ENCODE data around the gene AP1G2. TPM values are rescaled to one million over a fixed set of nuclear protein-coding genes. Genes with fewer than 3 reads are reported as not detected.

The AP1G2 gene
- total RNA-seq, 1 donor from 2014 or later: 19.3 TPM

- DNase-seq (ENCODE audit: low spot score) (no peak), ATAC-seq (no peak)
Observed at GRCh38 chr14:23520899-23521533, 46.6 kb downstream of the AP1G2 start.

- DNase-seq (ENCODE audit: low spot score): no peak
Observed at GRCh38 chr14:23518709-23519108, 48.9 kb downstream of the AP1G2 start.

GRCh38 chr14:23517650-23518326 is 49.8 kb downstream of the AP1G2 start:
- ATAC-seq (no peak), DNase-seq (ENCODE audit: low spot score) (no peak)

More at GRCh38 chr14:23518709-23519108, 48.9 kb downstream of the AP1G2 start:
- ATAC-seq: no peak

GRCh38 chr14:23514644-23514957 is 53.0 kb downstream of the AP1G2 start:
- DNase-seq (ENCODE audit: low spot score) (no peak), ATAC-seq (no peak)

- DNase-seq (ENCODE audit: low spot score) (no peak), ATAC-seq (no peak)
Observed at GRCh38 chr14:23513818-23514643, 53.6 kb downstream of the AP1G2 start.

GRCh38 chr14:23513005-23513817 is 54.4 kb downstream of the AP1G2 start:
- no peak for ATAC-seq
- no peak for DNase-seq (ENCODE audit: low spot score)

GRCh38 chr14:23512156-23512555 is 55.4 kb downstream of the AP1G2 start:
- no peak for ATAC-seq
- no peak for DNase-seq (ENCODE audit: low spot score)

Other genes starting within 250 kb of the AP1G2 start
- gene PABPN1, start 246.3 kb downstream of the AP1G2 start, total RNA-seq: 86.9 TPM
- gene SLC22A17, start 214.9 kb downstream of the AP1G2 start, total RNA-seq: 3.6 TPM
- gene EFS, start 202.6 kb downstream of the AP1G2 start, total RNA-seq: 0.68 TPM
- not detected for gene IL25, start 195.0 kb downstream of the AP1G2 start, total RNA-seq
- gene CMTM5, start 190.7 kb downstream of the AP1G2 start, total RNA-seq: not detected
- gene MYH6, start 159.5 kb downstream of the AP1G2 start, total RNA-seq: not detected
- not detected for gene MYH7, start 132.1 kb downstream of the AP1G2 start, total RNA-seq
- 12.1 TPM for gene NGDN, start 98.1 kb downstream of the AP1G2 start, total RNA-seq
- 0.81 TPM for gene ZFHX2, start 16.0 kb downstream of the AP1G2 start, total RNA-seq
- 11.1 TPM for gene THTPA, start 11.5 kb downstream of the AP1G2 start, total RNA-seq
- gene JPH4, start 11.0 kb upstream of the AP1G2 start, total RNA-seq: 0.10 TPM
- gene DHRS2, start 68.6 kb upstream of the AP1G2 start, total RNA-seq: 6.2 TPM